Thoracic aorta (tissue), 2 donors: Measurements from ENCODE around the gene FER. TPM values are rescaled to one million over a fixed set of nuclear protein-coding genes. Genes with fewer than 3 reads are reported as not detected.

Experiments used
- ATAC-seq: fragments of 150-250 bp; one replicate; pipeline ENCODE4 v1.8.0; 2017; ENCODE audit warnings: low read depth; ENCODE audit not compliant: insufficient number of reproducible peaks, low FRiP score
- DNase-seq: peaks from one replicate; pipeline ENCODE4 v3.0.0-alpha.2; 2020; ENCODE audit warnings: low spot score
- H3K27ac ChIP-seq, 2 donors: fragments of 200-600 bp; sonication (generic); 1 replicate in 1 of 2; 2 replicates in 1 of 2; pipeline ENCODE4 v1.5.1; 2016; ENCODE audit warnings: mild to moderate bottlenecking in 2 of 2, moderate library complexity in 2 of 2
- H3K27me3 ChIP-seq: fragments of 200-600 bp; sonication (generic); replicated peaks from 2 replicates; pipeline ENCODE4 v1.6.0; 2016; ENCODE audit warnings: mild to moderate bottlenecking; ENCODE audit not compliant: insufficient read depth
- H3K36me3 ChIP-seq: fragments of 200-600 bp; sonication (generic); one replicate; pipeline ENCODE4 v1.5.1; 2016
- H3K4me1 ChIP-seq, 2 donors: fragments of 200-600 bp; sonication (generic); 1 replicate in 1 of 2; 2 replicates in 1 of 2; pipeline versions ENCODE4 v1.5.1 to v1.6.0; 2016; ENCODE audit warnings: low read depth in 2 of 2, mild to moderate bottlenecking in 1 of 2; ENCODE audit not compliant: control insufficient read depth in 1 of 2
- H3K4me3 ChIP-seq: fragments of 200-600 bp; sonication (generic); 2 replicates; pipeline ENCODE4 v1.5.1; 2016; ENCODE audit warnings: mild to moderate bottlenecking
- H3K9me3 ChIP-seq: fragments of 200-600 bp; sonication (generic); 2 replicates; pipeline ENCODE4 v1.5.1; 2016
- CTCF ChIP-seq: fragments of 200-600 bp; sonication (generic); IDR thresholded peaks from one replicate; pipeline ENCODE4 v1.5.1; 2019; ENCODE audit warnings: antibody characterized with exemption
- total RNA-seq, 2 donors: library from RNA; depleted of rRNA; stranded (reverse); fragments of >200 nt; gene quantifications; one replicate each; pipeline versions ENCODE4 v1.1.0 to v1.2.3, GENCODE V29; 2016

FER gene
- total RNA-seq, 2 donors from 2014 or later, result 15.6 to 38.1 TPM

DNA sequence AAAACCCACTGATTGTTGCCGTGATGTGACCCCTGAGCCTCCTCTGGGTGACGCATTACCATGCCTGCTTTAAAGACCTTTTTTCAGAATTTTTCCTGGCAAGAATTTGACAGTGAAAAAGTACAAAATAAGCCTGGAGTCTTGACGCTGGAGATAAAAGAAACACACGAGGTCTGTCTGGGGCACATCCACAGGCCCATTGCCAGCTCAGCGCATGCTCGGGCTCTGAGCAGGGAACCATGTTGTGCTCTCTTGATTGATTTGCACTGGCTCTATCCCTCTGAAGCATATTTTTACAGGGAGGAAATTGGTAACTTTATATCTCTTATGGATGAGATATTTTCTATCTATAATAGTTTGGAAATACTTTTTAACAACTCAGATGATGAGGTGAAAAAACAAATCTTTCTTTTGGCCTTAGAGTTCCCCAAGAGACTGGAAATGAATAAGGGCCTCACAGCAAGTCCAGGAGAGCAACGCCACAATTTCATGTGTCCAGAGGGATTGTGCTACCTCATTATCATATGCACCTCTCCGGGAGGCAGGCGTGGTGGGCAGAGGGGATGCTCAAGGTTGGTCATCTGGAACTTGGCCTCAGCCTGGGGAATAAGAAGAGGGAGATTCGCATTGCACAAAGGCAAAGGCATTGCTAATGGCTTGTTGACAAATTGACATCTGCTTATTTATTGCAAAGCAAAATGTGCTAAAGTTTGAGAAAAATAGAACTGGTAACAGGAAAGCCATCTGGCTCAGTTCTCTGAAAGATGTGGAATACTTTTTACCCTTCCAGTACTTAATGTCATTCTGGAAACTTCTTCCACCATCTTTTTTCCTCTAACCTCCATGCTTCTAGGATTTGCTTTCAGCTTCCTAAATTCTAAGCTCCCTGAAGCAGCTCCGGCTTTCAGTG is 478.3 kb downstream of the FER start:
- H3K4me1 ChIP-seq, result no peaks in the 10 kb centered on the region
- no peak overlapping the region for H3K4me3 ChIP-seq
- DNase-seq (no peak), ATAC-seq (no peak)
- H3K27me3 ChIP-seq, result no peaks in the 10 kb centered on the region
- H3K9me3 ChIP-seq, result no peaks in the 10 kb centered on the region
- H3K36me3 ChIP-seq, result no peaks in the 10 kb centered on the region
- no peak overlapping the region for H3K27ac ChIP-seq
- no peak for TF ChIP-seq CTCF

- Histone ChIP-seq H3K9me3 (no peaks in the 10 kb centered on the region), H3K36me3 (no peaks in the 10 kb centered on the region), H3K27ac (no peak overlapping the region), H3K27me3 (no peaks in the 10 kb centered on the region), H3K4me1 (no peaks in the 10 kb centered on the region), H3K4me3 (no peak overlapping the region)
- no peak for ATAC-seq
- TF ChIP-seq CTCF, result no peak
- DNase-seq, result no peak
Measured at GRCh38 chr5:109230369-109230768, 482.7 kb downstream of the FER start.

DNA sequence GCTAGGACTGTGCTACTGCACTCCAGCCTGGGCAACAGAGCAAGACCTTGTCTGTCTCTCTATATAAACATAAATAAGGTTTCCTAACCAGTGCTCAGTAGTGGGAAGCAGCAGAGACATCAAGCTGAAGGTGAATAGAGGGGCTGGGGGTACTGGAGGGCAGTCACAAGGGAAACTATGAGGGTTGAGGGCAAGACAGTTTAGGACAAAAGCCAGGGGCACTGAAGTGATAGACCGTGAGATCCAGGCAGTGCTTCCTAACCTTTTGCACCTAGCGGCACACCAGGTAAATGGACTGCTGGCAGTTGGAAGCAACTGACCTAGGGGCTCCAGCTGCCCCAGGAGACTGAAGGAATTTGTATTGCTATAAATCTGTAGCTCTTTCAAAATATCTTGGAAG is 483.6 kb downstream of the FER start:
- no peak for ATAC-seq
- TF ChIP-seq CTCF, result no peak

DNA sequence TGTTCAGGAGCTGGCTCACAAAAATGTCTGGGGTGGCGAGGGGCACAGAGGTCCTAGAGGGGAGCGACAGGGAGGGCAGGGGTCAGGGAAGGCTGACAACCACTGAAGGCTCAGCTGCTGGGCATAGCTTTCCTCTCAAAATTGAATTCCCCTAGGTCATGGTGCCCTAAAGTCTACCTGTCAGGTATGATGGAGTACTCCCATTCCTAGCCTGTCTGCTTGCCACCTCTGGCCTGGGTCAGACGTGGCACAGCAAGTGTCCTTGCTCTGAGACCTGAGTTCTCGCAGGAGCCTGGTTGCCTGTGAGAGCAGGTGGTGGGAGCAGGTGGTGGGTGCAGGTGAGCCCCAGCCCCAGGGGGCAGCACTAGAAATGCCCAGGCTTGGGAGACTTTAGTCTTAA is 486.7 kb downstream of the FER start:
- H3K27ac ChIP-seq, result no peak overlapping the region
- TF ChIP-seq CTCF, result no peak
- DNase-seq, result no peak
- H3K9me3 ChIP-seq, result peaks cover 5% of the 10 kb centered on the region
- ATAC-seq, result no peak
- no peaks in the 10 kb centered on the region for H3K27me3 ChIP-seq
- H3K4me3 ChIP-seq, result no peak overlapping the region
- H3K36me3 ChIP-seq, result no peaks in the 10 kb centered on the region
- H3K4me1 ChIP-seq, result no peaks in the 10 kb centered on the region

More for the DNA sequence above, 483.6 kb downstream of the FER start:
- H3K4me1 ChIP-seq, result no peaks in the 10 kb centered on the region
- DNase-seq, result no peak
- no peak overlapping the region for H3K4me3 ChIP-seq
- H3K9me3 ChIP-seq, result peaks cover 1% of the 10 kb centered on the region
- no peaks in the 10 kb centered on the region for H3K36me3 ChIP-seq
- H3K27ac ChIP-seq, result no peak overlapping the region
- H3K27me3 ChIP-seq, result no peaks in the 10 kb centered on the region

- H3K27ac ChIP-seq, result no peak overlapping the region
- no peak for ATAC-seq
- H3K9me3 ChIP-seq, result peaks cover 5% of the 10 kb centered on the region
- no peak overlapping the region for H3K4me3 ChIP-seq
- no peaks in the 10 kb centered on the region for H3K36me3 ChIP-seq
- TF ChIP-seq CTCF, result no peak
- DNase-seq, result no peak
- H3K4me1 ChIP-seq, result no peaks in the 10 kb centered on the region
- no peaks in the 10 kb centered on the region for H3K27me3 ChIP-seq
Measured at GRCh38 chr5:109239456-109239855, 491.8 kb downstream of the FER start.
